Osteocyte (in vitro differentiated cells): ENCODE results near the gene CASP8AP2. TPM values are rescaled to one million over a fixed set of nuclear protein-coding genes. Genes with fewer than 3 reads are reported as not detected.
A peak's percentile ranks its signal among the peaks of the same experiment; 100 is the strongest.
"Not testable (repeated sequence)": the region's sequence is repeated elsewhere in the genome, so short reads cannot be mapped to it uniquely, and the experiment has no call there.

Experiments used
- DNase-seq: peaks from one replicate; pipeline ENCODE4 v3.0.0; 2021; ENCODE audit warnings: mixed read lengths; ENCODE audit not compliant: unreplicated experiment; ENCODE audit errors: extremely low spot score
- H3K27ac Mint-ChIP-seq: one replicate; pipeline ENCODE4 v1.8.0; 2021; ENCODE audit warnings: mild to moderate bottlenecking, mixed read lengths; ENCODE audit not compliant: unreplicated experiment
- H3K27me3 Mint-ChIP-seq: one replicate; pipeline ENCODE4 v1.8.0; 2021; ENCODE audit warnings: mixed read lengths; ENCODE audit not compliant: unreplicated experiment
- H3K36me3 Mint-ChIP-seq: one replicate; pipeline ENCODE4 v1.8.0; 2021; ENCODE audit warnings: mixed read lengths; ENCODE audit not compliant: unreplicated experiment
- H3K4me1 Mint-ChIP-seq: one replicate; pipeline ENCODE4 v1.8.0; 2021; ENCODE audit warnings: mixed read lengths; ENCODE audit not compliant: unreplicated experiment
- H3K4me3 Mint-ChIP-seq: one replicate; pipeline ENCODE4 v1.8.0; 2021; ENCODE audit warnings: mild to moderate bottlenecking, moderate library complexity, mixed read lengths; ENCODE audit not compliant: unreplicated experiment
- H3K9me3 Mint-ChIP-seq: one replicate; pipeline ENCODE4 v1.8.0; 2021; ENCODE audit warnings: mixed read lengths; ENCODE audit not compliant: unreplicated experiment
- CTCF ChIP-seq: fragments of 200-600 bp; sonication (generic); IDR thresholded peaks from 2 replicates; pipeline ENCODE4 v1.5.0; 2021; ENCODE audit warnings: antibody characterized with exemption, mild to moderate bottlenecking, moderate library complexity
- total RNA-seq: library from RNA; stranded (reverse); gene quantifications from 2 replicates; pipeline ENCODE4 v1.2.1, GENCODE V29; 2021

The CASP8AP2 gene
- total RNA-seq, 1 donor from 2014 or later, result 15.2 TPM

GRCh38 chr6:89819336-89820130 lies 10.1 kb upstream of the CASP8AP2 start, which contains the start of gene MDN1:
Gene MDN1, minus strand, starts transcription at chr6:89819794. Its CDS starts 187 bp downstream, at chr6:89819607.
- peak within 1 kb of the TSS; percentile 97 for H3K27ac Mint-ChIP-seq
- peak; percentile 95 for DNase-seq
- no peaks in the 10 kb centered on the region for H3K27me3 Mint-ChIP-seq
- peaks cover 23% of the 10 kb centered on the region for H3K4me1 Mint-ChIP-seq
- peak within 1 kb of the TSS; percentile 90 for H3K4me3 Mint-ChIP-seq
- H3K9me3 Mint-ChIP-seq, result no peaks in the 10 kb centered on the region
- no peaks in the 10 kb centered on the region for H3K36me3 Mint-ChIP-seq
- no peak for TF ChIP-seq CTCF

- H3K4me1 Mint-ChIP-seq, result peaks cover 12% of the 10 kb centered on the region
- H3K4me3 Mint-ChIP-seq, result no peak overlapping the region
- no peaks in the 10 kb centered on the region for H3K9me3 Mint-ChIP-seq
- TF ChIP-seq CTCF, result no peak
- no peaks in the 10 kb centered on the region for H3K27me3 Mint-ChIP-seq
- no peak for DNase-seq
- H3K27ac Mint-ChIP-seq, result no peak overlapping the region
- no peaks in the 10 kb centered on the region for H3K36me3 Mint-ChIP-seq
These were observed 3.6 kb upstream of the CASP8AP2 start for GRCh38 chr6:89826029-89826528.

- not testable (repeated sequence) for DNase-seq, H3K27me3 Mint-ChIP-seq, H3K9me3 Mint-ChIP-seq
- peaks cover 11% of the 10 kb centered on the region for H3K36me3 Mint-ChIP-seq
- H3K4me3 Mint-ChIP-seq, result peak overlapping the region; percentile 99
- H3K27ac Mint-ChIP-seq, result peak overlapping the region; percentile 94
- H3K4me1 Mint-ChIP-seq, result peaks cover 13% of the 10 kb centered on the region
These were observed 1.1 kb upstream of the CASP8AP2 start for GRCh38 chr6:89828475-89828987.

GRCh38 chr6:89828988-89829471 lies 650 bp upstream of the CASP8AP2 start:
- no peaks in the 10 kb centered on the region for H3K9me3 Mint-ChIP-seq
- no peak for DNase-seq
- H3K27ac Mint-ChIP-seq, result peak overlapping the region; percentile 94
- TF ChIP-seq CTCF, result no peak
- H3K36me3 Mint-ChIP-seq, result peaks cover 11% of the 10 kb centered on the region
- no peaks in the 10 kb centered on the region for H3K27me3 Mint-ChIP-seq
- peaks cover 13% of the 10 kb centered on the region for H3K4me1 Mint-ChIP-seq
- H3K4me3 Mint-ChIP-seq, result peak overlapping the region; percentile 99

- Mint-ChIP-seq H3K27ac (peak overlapping the region; percentile 94), H3K36me3 (peaks cover 13% of the 10 kb centered on the region), H3K9me3 (no peaks in the 10 kb centered on the region), H3K27me3 (no peaks in the 10 kb centered on the region), H3K4me1 (peaks cover 15% of the 10 kb centered on the region), H3K4me3 (peak overlapping the region; percentile 99)
- no peak for DNase-seq
- no peak for TF ChIP-seq CTCF
These were observed 610 bp downstream of the CASP8AP2 start for GRCh38 chr6:89830170-89830809.
